Nephron progenitor cell (in vitro differentiated cells): ENCODE data around the gene CLVS2.

Source experiments
- DNase-seq: peaks from one replicate; pipeline ENCODE4 v3.0.0; 2021
- H3K27ac Mint-ChIP-seq: 2 replicates; pipeline ENCODE4 v1.8.0; 2021; ENCODE audit warnings: mild to moderate bottlenecking, moderate library complexity, mixed read lengths
- H3K27me3 Mint-ChIP-seq: 2 replicates; pipeline ENCODE4 v1.8.0; 2021; ENCODE audit warnings: mild to moderate bottlenecking, low read depth, mixed read lengths; ENCODE audit not compliant: poor library complexity
- H3K36me3 Mint-ChIP-seq: 2 replicates; pipeline ENCODE4 v1.8.0; 2021; ENCODE audit warnings: low read depth, mixed read lengths
- H3K4me1 Mint-ChIP-seq: 2 replicates; pipeline ENCODE4 v1.8.0; 2021; ENCODE audit warnings: mixed read lengths
- H3K4me3 Mint-ChIP-seq: 2 replicates; pipeline ENCODE4 v1.8.0; 2021; ENCODE audit warnings: mild to moderate bottlenecking, moderate library complexity, mixed read lengths
- H3K9me3 Mint-ChIP-seq: 2 replicates; pipeline ENCODE4 v1.8.0; 2021; ENCODE audit warnings: mild to moderate bottlenecking, moderate library complexity, mixed read lengths
- CTCF ChIP-seq: fragments of 200-600 bp; sonication (generic); IDR thresholded peaks from 2 replicates; pipeline ENCODE4 v1.5.0; 2021; ENCODE audit warnings: antibody characterized with exemption

CLVS2 gene

GRCh38 chr6:122969999-122970533 is 26.0 kb upstream of the CLVS2 start:
- no peaks in the 10 kb centered on the region for H3K4me1 Mint-ChIP-seq
- peaks cover 4% of the 10 kb centered on the region for H3K27me3 Mint-ChIP-seq
- no peak for DNase-seq
- H3K36me3 Mint-ChIP-seq = no peaks in the 10 kb centered on the region
- H3K27ac Mint-ChIP-seq = no peak overlapping the region
- no peaks in the 10 kb centered on the region for H3K9me3 Mint-ChIP-seq
- H3K4me3 Mint-ChIP-seq = no peak overlapping the region
- no peak for TF ChIP-seq CTCF

- Mint-ChIP-seq H3K9me3 (no peaks in the 10 kb centered on the region), H3K36me3 (no peaks in the 10 kb centered on the region), H3K4me1 (no peaks in the 10 kb centered on the region), H3K27ac (no peak overlapping the region), H3K4me3 (no peak overlapping the region), H3K27me3 (peaks cover 7% of the 10 kb centered on the region)
- TF ChIP-seq CTCF = no peak
- DNase-seq = no peak
Observed at GRCh38 chr6:122977180-122977579, 18.9 kb upstream of the CLVS2 start.

- Mint-ChIP-seq H3K9me3 (peaks cover 13% of the 10 kb centered on the region), H3K27ac (no peak overlapping the region), H3K4me3 (no peak overlapping the region), H3K4me1 (no peaks in the 10 kb centered on the region), H3K27me3 (peaks cover 3% of the 10 kb centered on the region), H3K36me3 (no peaks in the 10 kb centered on the region)
- TF ChIP-seq CTCF = no peak
- no peak for DNase-seq
Observed at GRCh38 chr6:122984393-122984792, 11.6 kb upstream of the CLVS2 start.

GRCh38 chr6:122994256-122994655 is 1.8 kb upstream of the CLVS2 start:
- DNase-seq = no peak
- Mint-ChIP-seq H3K4me1 (peaks cover 12% of the 10 kb centered on the region), H3K36me3 (no peaks in the 10 kb centered on the region), H3K27ac (no peak overlapping the region), H3K27me3 (peaks cover 69% of the 10 kb centered on the region), H3K9me3 (peaks cover 1% of the 10 kb centered on the region), H3K4me3 (no peak overlapping the region)
- TF ChIP-seq CTCF = no peak

- Mint-ChIP-seq H3K4me3 (peak overlapping the region; percentile 82), H3K36me3 (no peaks in the 10 kb centered on the region), H3K9me3 (no peaks in the 10 kb centered on the region), H3K27me3 (peaks cover 74% of the 10 kb centered on the region), H3K4me1 (peaks cover 12% of the 10 kb centered on the region), H3K27ac (no peak overlapping the region)
- no peak for TF ChIP-seq CTCF
- no peak for DNase-seq
Observed at GRCh38 chr6:122996794-122997505, 915 bp downstream of the CLVS2 start.
